Left kidney (tissue), 8 donors: ENCODE measurements around the gene OPRM1. TPM values are rescaled to one million over a fixed set of nuclear protein-coding genes. Genes with fewer than 3 reads are reported as not detected.
A peak's percentile ranks its signal among the peaks of the same experiment; 100 is the strongest.
"Not testable (repeated sequence)": the region's sequence is repeated elsewhere in the genome, so short reads cannot be mapped to it uniquely, and the experiment has no call there.

ENCODE experiments used
- DNase-seq: peaks from one replicate; pipeline ENCODE4 v3.0.0-alpha.2; 2013
- long read RNA-seq, 8 donors: transcript quantifications; one replicate each; lab custom pipeline, GENCODE V29; 2026
- polyA plus RNA-seq: library from polyadenylated mRNA; unstranded; fragments of 120-200 nt; gene quantifications from one replicate; pipeline ENCODE4 v1.2.1, GENCODE V29; 2013; ENCODE audit not compliant: insufficient read length

OPRM1 gene
- polyA plus RNA-seq, result 0.08 TPM
- long read RNA-seq, donor 1, result 0 reads
- long read RNA-seq, donor 2, result 0 reads
- long read RNA-seq, donor 3, result 0 reads
- long read RNA-seq, donor 4, result 0 reads
- long read RNA-seq, donor 5, result 0 reads
- long read RNA-seq, donor 6, result 0 reads
- long read RNA-seq, donor 7, result 0 reads
- long read RNA-seq, donor 8, result 0 reads

- peak; percentile 67 for DNase-seq
Observed at GRCh38 chr6:154039231-154039842, at the start of gene OPRM1. OPRM1 (plus strand) TSS chr6:154039240; CDS start chr6:154039545, 305 bp downstream.

GRCh38 chr6:153989989-153990388 lies 49.1 kb upstream of the OPRM1 start:
- no peak for DNase-seq

GRCh38 chr6:153994004-153994403 lies 45.0 kb upstream of the OPRM1 start:
- DNase-seq, result no peak

- no peak for DNase-seq
Observed at GRCh38 chr6:153994811-153995210, 44.2 kb upstream of the OPRM1 start.

GRCh38 chr6:153997221-153997620 lies 41.8 kb upstream of the OPRM1 start:
- DNase-seq, result no peak

GRCh38 chr6:154001494-154002285 lies 37.4 kb upstream of the OPRM1 start:
- DNase-seq, result no peak

GRCh38 chr6:154002894-154003293 lies 36.1 kb upstream of the OPRM1 start:
- DNase-seq, result no peak

GRCh38 chr6:154010371-154010770 lies 28.7 kb upstream of the OPRM1 start:
- DNase-seq, result no peak

GRCh38 chr6:154012852-154013251 lies 26.2 kb upstream of the OPRM1 start:
- DNase-seq, result no peak

GRCh38 chr6:154017786-154018185 lies 21.3 kb upstream of the OPRM1 start:
- no peak for DNase-seq

- DNase-seq, result no peak
Observed at GRCh38 chr6:154030646-154031045, 8.4 kb upstream of the OPRM1 start.

GRCh38 chr6:154041001-154041400 lies 2.0 kb downstream of the OPRM1 start:
- no peak for DNase-seq

GRCh38 chr6:154053141-154053540 lies 14.1 kb downstream of the OPRM1 start:
- DNase-seq, result no peak

GRCh38 chr6:154056536-154056935 lies 17.5 kb downstream of the OPRM1 start:
- no peak for DNase-seq

GRCh38 chr6:154057098-154057497 lies 18.1 kb downstream of the OPRM1 start:
- DNase-seq, result no peak

GRCh38 chr6:154058963-154059680 lies 20.1 kb downstream of the OPRM1 start:
- no peak for DNase-seq

GRCh38 chr6:154060076-154060475 lies 21.0 kb downstream of the OPRM1 start:
- DNase-seq, result no peak

GRCh38 chr6:154070041-154070440 lies 31.0 kb downstream of the OPRM1 start:
- DNase-seq, result no peak

- no peak for DNase-seq
Observed at GRCh38 chr6:154070657-154071056, 31.6 kb downstream of the OPRM1 start.

- DNase-seq, result no peak
Observed at GRCh38 chr6:154071236-154071635, 32.2 kb downstream of the OPRM1 start.

- DNase-seq, result no peak
Observed at GRCh38 chr6:154071711-154072110, 32.7 kb downstream of the OPRM1 start.

GRCh38 chr6:154078596-154078995 lies 39.6 kb downstream of the OPRM1 start:
- not testable (repeated sequence) for DNase-seq
